Measurements from ENCODE around the gene C2orf74.

DNA sequence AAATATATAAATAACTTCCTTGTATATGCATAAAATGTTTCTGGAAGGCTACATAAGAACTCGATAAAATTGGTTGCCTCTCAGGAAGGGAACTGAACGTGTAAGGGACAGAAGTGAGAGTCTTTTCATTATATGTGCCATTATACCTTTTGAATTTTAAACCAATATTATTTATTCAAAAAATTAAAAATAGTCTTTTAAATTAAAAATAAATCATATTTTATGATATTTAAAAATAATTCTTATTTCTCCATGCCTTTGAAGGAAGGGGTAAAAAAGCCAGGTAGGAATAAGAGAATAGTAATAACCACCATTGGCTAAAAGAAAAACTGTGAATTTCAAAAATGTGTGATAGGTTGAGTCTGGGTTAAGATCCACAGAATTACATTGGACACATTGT, 45.7 kb upstream of the C2orf74 start:
- TF ChIP-seq, protein P1, sequence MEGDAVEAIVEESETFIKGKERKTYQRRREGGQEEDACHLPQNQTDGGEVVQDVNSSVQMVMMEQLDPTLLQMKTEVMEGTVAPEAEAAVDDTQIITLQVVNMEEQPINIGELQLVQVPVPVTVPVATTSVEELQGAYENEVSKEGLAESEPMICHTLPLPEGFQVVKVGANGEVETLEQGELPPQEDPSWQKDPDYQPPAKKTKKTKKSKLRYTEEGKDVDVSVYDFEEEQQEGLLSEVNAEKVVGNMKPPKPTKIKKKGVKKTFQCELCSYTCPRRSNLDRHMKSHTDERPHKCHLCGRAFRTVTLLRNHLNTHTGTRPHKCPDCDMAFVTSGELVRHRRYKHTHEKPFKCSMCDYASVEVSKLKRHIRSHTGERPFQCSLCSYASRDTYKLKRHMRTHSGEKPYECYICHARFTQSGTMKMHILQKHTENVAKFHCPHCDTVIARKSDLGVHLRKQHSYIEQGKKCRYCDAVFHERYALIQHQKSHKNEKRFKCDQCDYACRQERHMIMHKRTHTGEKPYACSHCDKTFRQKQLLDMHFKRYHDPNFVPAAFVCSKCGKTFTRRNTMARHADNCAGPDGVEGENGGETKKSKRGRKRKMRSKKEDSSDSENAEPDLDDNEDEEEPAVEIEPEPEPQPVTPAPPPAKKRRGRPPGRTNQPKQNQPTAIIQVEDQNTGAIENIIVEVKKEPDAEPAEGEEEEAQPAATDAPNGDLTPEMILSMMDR (conservative IDR thresholded peaks at IDR 0.05; ENCODE audit: low read depth in 2 of 2) = no peak
- TF ChIP-seq, protein P2, sequence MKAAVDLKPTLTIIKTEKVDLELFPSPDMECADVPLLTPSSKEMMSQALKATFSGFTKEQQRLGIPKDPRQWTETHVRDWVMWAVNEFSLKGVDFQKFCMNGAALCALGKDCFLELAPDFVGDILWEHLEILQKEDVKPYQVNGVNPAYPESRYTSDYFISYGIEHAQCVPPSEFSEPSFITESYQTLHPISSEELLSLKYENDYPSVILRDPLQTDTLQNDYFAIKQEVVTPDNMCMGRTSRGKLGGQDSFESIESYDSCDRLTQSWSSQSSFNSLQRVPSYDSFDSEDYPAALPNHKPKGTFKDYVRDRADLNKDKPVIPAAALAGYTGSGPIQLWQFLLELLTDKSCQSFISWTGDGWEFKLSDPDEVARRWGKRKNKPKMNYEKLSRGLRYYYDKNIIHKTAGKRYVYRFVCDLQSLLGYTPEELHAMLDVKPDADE (IDR thresholded peaks at IDR 0.05) = no peak
- no peak for TF ChIP-seq POLR2AphosphoS5 (IDR thresholded peaks at IDR 0.05; ENCODE audit: low read depth)
- TF ChIP-seq EZH2 (IDR thresholded peaks at IDR 0.05; ENCODE audit: low read depth, unreplicated experiment) = no peak
- no peak for TF ChIP-seq JUNB (IDR thresholded peaks at IDR 0.05; ENCODE audit: unreplicated experiment)
- TF ChIP-seq, protein P3, sequence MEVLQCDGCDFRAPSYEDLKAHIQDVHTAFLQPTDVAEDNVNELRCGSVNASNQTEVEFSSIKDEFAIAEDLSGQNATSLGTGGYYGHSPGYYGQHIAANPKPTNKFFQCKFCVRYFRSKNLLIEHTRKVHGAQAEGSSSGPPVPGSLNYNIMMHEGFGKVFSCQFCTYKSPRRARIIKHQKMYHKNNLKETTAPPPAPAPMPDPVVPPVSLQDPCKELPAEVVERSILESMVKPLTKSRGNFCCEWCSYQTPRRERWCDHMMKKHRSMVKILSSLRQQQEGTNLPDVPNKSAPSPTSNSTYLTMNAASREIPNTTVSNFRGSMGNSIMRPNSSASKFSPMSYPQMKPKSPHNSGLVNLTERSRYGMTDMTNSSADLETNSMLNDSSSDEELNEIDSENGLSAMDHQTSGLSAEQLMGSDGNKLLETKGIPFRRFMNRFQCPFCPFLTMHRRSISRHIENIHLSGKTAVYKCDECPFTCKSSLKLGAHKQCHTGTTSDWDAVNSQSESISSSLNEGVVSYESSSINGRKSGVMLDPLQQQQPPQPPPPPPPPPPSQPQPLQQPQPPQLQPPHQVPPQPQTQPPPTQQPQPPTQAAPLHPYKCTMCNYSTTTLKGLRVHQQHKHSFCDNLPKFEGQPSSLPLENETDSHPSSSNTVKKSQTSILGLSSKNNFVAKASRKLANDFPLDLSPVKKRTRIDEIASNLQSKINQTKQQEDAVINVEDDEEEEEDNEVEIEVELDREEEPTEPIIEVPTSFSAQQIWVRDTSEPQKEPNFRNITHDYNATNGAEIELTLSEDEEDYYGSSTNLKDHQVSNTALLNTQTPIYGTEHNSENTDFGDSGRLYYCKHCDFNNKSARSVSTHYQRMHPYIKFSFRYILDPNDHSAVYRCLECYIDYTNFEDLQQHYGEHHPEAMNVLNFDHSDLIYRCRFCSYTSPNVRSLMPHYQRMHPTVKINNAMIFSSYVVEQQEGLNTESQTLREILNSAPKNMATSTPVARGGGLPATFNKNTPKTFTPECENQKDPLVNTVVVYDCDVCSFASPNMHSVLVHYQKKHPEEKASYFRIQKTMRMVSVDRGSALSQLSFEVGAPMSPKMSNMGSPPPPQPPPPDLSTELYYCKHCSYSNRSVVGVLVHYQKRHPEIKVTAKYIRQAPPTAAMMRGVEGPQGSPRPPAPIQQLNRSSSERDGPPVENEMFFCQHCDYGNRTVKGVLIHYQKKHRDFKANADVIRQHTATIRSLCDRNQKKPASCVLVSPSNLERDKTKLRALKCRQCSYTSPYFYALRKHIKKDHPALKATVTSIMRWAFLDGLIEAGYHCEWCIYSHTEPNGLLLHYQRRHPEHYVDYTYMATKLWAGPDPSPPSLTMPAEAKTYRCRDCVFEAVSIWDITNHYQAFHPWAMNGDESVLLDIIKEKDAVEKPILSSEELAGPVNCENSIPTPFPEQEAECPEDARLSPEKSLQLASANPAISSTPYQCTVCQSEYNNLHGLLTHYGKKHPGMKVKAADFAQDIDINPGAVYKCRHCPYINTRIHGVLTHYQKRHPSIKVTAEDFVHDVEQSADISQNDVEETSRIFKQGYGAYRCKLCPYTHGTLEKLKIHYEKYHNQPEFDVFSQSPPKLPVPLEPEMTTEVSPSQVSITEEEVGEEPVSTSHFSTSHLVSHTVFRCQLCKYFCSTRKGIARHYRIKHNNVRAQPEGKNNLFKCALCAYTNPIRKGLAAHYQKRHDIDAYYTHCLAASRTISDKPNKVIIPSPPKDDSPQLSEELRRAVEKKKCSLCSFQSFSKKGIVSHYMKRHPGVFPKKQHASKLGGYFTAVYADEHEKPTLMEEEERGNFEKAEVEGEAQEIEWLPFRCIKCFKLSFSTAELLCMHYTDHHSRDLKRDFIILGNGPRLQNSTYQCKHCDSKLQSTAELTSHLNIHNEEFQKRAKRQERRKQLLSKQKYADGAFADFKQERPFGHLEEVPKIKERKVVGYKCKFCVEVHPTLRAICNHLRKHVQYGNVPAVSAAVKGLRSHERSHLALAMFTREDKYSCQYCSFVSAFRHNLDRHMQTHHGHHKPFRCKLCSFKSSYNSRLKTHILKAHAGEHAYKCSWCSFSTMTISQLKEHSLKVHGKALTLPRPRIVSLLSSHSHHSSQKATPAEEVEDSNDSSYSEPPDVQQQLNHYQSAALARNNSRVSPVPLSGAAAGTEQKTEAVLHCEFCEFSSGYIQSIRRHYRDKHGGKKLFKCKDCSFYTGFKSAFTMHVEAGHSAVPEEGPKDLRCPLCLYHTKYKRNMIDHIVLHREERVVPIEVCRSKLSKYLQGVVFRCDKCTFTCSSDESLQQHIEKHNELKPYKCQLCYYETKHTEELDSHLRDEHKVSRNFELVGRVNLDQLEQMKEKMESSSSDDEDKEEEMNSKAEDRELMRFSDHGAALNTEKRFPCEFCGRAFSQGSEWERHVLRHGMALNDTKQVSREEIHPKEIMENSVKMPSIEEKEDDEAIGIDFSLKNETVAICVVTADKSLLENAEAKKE (CRISPR knock-in tag; IDR thresholded peaks at IDR 0.05) = no peak
- TF ChIP-seq, protein P4, sequence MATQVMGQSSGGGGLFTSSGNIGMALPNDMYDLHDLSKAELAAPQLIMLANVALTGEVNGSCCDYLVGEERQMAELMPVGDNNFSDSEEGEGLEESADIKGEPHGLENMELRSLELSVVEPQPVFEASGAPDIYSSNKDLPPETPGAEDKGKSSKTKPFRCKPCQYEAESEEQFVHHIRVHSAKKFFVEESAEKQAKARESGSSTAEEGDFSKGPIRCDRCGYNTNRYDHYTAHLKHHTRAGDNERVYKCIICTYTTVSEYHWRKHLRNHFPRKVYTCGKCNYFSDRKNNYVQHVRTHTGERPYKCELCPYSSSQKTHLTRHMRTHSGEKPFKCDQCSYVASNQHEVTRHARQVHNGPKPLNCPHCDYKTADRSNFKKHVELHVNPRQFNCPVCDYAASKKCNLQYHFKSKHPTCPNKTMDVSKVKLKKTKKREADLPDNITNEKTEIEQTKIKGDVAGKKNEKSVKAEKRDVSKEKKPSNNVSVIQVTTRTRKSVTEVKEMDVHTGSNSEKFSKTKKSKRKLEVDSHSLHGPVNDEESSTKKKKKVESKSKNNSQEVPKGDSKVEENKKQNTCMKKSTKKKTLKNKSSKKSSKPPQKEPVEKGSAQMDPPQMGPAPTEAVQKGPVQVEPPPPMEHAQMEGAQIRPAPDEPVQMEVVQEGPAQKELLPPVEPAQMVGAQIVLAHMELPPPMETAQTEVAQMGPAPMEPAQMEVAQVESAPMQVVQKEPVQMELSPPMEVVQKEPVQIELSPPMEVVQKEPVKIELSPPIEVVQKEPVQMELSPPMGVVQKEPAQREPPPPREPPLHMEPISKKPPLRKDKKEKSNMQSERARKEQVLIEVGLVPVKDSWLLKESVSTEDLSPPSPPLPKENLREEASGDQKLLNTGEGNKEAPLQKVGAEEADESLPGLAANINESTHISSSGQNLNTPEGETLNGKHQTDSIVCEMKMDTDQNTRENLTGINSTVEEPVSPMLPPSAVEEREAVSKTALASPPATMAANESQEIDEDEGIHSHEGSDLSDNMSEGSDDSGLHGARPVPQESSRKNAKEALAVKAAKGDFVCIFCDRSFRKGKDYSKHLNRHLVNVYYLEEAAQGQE (IDR thresholded peaks at IDR 0.05; ENCODE audit: unreplicated experiment) = no peak
- TF ChIP-seq ZNF331 (CRISPR knock-in tag; IDR thresholded peaks at IDR 0.05; ENCODE audit: low read depth) = no peak

All from GM23338 (cell line).